ENCODE data around the gene SGCD. TPM values are rescaled to one million over a fixed set of nuclear protein-coding genes. Genes with fewer than 3 reads are reported as not detected.

SGCD gene
- total RNA-seq, 1 experiment from 2014 or later, result not detected

DNA sequence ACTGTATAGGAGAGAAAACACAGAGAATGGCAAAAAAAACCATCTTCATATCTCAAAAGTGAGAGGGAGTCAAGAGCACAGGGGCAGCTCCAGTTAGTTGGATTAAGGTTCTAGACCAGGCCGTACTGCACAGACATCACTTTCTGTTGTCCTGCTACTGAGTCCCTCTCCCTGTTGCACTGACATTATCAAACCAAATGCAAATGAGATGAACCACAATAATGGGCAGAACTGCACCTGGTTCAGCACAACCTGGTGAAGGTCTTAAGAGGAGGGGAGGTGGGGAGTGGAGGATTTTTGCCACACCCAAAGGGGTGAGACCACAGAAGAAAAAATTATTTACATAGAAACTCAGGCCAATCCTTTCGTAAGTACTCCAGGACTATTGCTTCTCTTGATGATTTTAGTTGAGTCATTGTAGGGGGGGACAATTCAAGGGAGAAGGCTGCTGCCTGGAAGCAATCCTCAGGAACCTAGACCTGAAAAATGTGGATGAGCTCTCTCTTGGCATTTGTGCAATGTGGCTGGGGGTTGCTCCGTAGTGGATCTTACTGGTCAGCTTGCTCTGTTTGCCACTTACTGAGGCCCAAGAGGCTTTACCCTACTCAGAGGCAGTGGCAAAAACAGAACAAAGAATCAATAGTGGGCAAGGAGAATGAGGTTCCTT is 428.6 kb downstream of the SGCD start:
- ChIA-PET POLR2A (no interaction called here), CTCF (no interaction called here), RAD21 (ENCODE audit: low non-redundant PET in 1 of 2, low total read pairs in 2 of 2, uncharacterized antibody in 2 of 2, unreplicated experiment in 2 of 2) (no interaction called here)
- Histone ChIP-seq H3K4me3 (replicated peaks in 1 of 2; ENCODE audit: low read depth in 1 of 2, low read length in 2 of 2) (no peak overlapping the region), H3K79me2 (ENCODE audit: insufficient read depth, low read length) (no peaks in the 10 kb centered on the region), H3K9ac (ENCODE audit: low read length) (no peak overlapping the region), H3K4me1 (ENCODE audit: control insufficient read depth in 1 of 2, insufficient read depth in 2 of 2, low read length in 2 of 2) (no peaks in the 10 kb centered on the region), H3K4me2 (ENCODE audit: low read length) (no peak overlapping the region), H3K9me3 (ENCODE audit: control insufficient read depth in 1 of 2, insufficient read depth in 1 of 2, low read depth in 1 of 2, low read length in 2 of 2) (no peaks in the 10 kb centered on the region), H3K27me3 (ENCODE audit: insufficient read depth, low read length) (no peaks in the 10 kb centered on the region), H3K9me2 (ENCODE audit: insufficient read depth) (no peaks in the 10 kb centered on the region), H2AFZ (ENCODE audit: low read depth, low read length, poor library complexity, severe bottlenecking) (no peak overlapping the region), H3K27ac (ENCODE audit: low read depth, low read length) (no peak overlapping the region), H4K20me1 (ENCODE audit: insufficient read depth) (no peaks in the 10 kb centered on the region), H3K36me3 (ENCODE audit: control insufficient read depth in 1 of 2, insufficient read depth in 2 of 2, low read length in 2 of 2) (no peaks in the 10 kb centered on the region)
- intact Hi-C loops (cut with micrococcal nuclease), result no loop called here
- TF ChIP-seq, protein P1, sequence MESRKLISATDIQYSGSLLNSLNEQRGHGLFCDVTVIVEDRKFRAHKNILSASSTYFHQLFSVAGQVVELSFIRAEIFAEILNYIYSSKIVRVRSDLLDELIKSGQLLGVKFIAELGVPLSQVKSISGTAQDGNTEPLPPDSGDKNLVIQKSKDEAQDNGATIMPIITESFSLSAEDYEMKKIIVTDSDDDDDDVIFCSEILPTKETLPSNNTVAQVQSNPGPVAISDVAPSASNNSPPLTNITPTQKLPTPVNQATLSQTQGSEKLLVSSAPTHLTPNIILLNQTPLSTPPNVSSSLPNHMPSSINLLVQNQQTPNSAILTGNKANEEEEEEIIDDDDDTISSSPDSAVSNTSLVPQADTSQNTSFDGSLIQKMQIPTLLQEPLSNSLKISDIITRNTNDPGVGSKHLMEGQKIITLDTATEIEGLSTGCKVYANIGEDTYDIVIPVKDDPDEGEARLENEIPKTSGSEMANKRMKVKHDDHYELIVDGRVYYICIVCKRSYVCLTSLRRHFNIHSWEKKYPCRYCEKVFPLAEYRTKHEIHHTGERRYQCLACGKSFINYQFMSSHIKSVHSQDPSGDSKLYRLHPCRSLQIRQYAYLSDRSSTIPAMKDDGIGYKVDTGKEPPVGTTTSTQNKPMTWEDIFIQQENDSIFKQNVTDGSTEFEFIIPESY (IDR thresholded peaks at IDR 0.05; ENCODE audit: extremely low read depth, insufficient replicate concordance, low read length), result no peak
- no peak for TF ChIP-seq ZNF274 (IDR thresholded peaks at IDR 0.05; ENCODE audit: low read depth, low read length)
- TF ChIP-seq FOSL1 (IDR thresholded peaks at IDR 0.05; ENCODE audit: low read depth), result no peak
- TF ChIP-seq RAD21 (IDR thresholded peaks at IDR 0.05; ENCODE audit: low read depth), result no peak
- no TSS peak for BruUV-seq (replicated peaks)
- no peak for ATAC-seq
- no peak for DNase-seq (ENCODE audit: low read depth, low spot score)

DNA sequence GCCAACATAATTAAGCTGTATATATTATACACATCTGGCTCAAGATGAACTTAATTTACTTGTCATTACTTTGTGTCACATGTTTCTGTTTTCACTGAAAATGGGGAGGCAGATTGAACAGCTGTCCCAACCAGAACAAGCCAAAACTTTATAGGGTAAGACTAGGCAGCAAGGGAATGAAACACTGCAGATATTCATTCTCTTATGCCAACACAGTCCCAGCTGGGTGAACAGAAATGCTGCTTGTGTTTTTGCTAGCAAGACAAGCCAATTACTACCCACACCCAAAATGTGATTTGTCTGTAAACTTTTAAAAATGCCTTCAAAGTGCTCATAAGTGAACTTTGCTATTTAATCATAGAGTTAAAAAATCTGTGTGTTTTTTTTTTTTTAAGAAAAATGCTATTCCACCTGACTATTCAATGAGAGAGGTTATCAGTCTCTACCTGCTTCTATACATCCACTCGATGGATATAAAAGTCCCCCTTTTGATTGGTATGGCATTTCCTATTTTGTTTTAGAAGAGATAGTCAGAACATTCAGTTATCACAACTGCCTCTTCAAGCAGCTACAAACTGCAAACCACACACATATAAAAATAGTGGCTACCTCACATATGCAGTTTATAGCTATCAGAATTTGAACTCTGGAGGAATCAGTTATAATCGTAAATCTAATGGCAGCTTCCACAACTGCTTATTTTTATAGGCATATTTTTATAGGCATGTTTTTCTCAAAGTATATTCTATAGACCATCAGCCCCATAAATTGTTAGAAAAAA is 431.2 kb downstream of the SGCD start:
- RAD21 ChIA-PET (ENCODE audit: low non-redundant PET in 1 of 2, low total read pairs in 2 of 2, uncharacterized antibody in 2 of 2, unreplicated experiment in 2 of 2), result no interaction called here
- POLR2A ChIA-PET, result no interaction called here
- no peaks in the 10 kb centered on the region for H3K36me3 ChIP-seq (ENCODE audit: control insufficient read depth in 1 of 2, insufficient read depth in 2 of 2, low read length in 2 of 2)
- TF ChIP-seq POLR2AphosphoS5 (IDR thresholded peaks at IDR 0.05; ENCODE audit: low read depth, low read length) (no peak), CBX3 (IDR thresholded peaks at IDR 0.05; ENCODE audit: low read depth) (no peak), EZH2 (IDR thresholded peaks at IDR 0.05) (no peak), ZNF274 (IDR thresholded peaks at IDR 0.05; ENCODE audit: low read depth, low read length) (no peak), SP1 (IDR thresholded peaks at IDR 0.05; ENCODE audit: low read depth) (no peak)
- TF ChIP-seq, protein P2, sequence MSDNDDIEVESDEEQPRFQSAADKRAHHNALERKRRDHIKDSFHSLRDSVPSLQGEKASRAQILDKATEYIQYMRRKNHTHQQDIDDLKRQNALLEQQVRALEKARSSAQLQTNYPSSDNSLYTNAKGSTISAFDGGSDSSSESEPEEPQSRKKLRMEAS (IDR thresholded peaks at IDR 0.05), result no peak
- TF ChIP-seq, protein P3, sequence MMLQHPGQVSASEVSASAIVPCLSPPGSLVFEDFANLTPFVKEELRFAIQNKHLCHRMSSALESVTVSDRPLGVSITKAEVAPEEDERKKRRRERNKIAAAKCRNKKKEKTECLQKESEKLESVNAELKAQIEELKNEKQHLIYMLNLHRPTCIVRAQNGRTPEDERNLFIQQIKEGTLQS (IDR thresholded peaks at IDR 0.05), result no peak
- TF ChIP-seq, protein P4, sequence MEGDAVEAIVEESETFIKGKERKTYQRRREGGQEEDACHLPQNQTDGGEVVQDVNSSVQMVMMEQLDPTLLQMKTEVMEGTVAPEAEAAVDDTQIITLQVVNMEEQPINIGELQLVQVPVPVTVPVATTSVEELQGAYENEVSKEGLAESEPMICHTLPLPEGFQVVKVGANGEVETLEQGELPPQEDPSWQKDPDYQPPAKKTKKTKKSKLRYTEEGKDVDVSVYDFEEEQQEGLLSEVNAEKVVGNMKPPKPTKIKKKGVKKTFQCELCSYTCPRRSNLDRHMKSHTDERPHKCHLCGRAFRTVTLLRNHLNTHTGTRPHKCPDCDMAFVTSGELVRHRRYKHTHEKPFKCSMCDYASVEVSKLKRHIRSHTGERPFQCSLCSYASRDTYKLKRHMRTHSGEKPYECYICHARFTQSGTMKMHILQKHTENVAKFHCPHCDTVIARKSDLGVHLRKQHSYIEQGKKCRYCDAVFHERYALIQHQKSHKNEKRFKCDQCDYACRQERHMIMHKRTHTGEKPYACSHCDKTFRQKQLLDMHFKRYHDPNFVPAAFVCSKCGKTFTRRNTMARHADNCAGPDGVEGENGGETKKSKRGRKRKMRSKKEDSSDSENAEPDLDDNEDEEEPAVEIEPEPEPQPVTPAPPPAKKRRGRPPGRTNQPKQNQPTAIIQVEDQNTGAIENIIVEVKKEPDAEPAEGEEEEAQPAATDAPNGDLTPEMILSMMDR (IDR thresholded peaks at IDR 0.05 in 2 of 3, conservative IDR thresholded peaks at IDR 0.05 in 1 of 3; ENCODE audit: borderline replicate concordance in 1 of 3, insufficient read depth in 1 of 3, low read depth in 2 of 3, low read length in 2 of 3), result no peak
- TF ChIP-seq, protein P1 (IDR thresholded peaks at IDR 0.05; ENCODE audit: extremely low read depth, insufficient replicate concordance, low read length), result no peak

More for the DNA sequence above, 431.2 kb downstream of the SGCD start:
- intact Hi-C loops (cut with micrococcal nuclease), result no loop called here
- CTCF ChIA-PET, result no interaction called here
- Histone ChIP-seq H4K20me1 (ENCODE audit: insufficient read depth) (no peaks in the 10 kb centered on the region), H2AFZ (ENCODE audit: low read depth, low read length, poor library complexity, severe bottlenecking) (no peak overlapping the region), H3K9ac (ENCODE audit: low read length) (no peak overlapping the region), H3K9me3 (ENCODE audit: control insufficient read depth in 1 of 2, insufficient read depth in 1 of 2, low read depth in 1 of 2, low read length in 2 of 2) (no peaks in the 10 kb centered on the region), H3K9me2 (ENCODE audit: insufficient read depth) (no peaks in the 10 kb centered on the region), H3K4me3 (replicated peaks in 1 of 2; ENCODE audit: low read depth in 1 of 2, low read length in 2 of 2) (no peak overlapping the region), H3K27me3 (ENCODE audit: insufficient read depth, low read length) (no peaks in the 10 kb centered on the region), H3K27ac (ENCODE audit: low read depth, low read length) (no peak overlapping the region), H3K79me2 (ENCODE audit: insufficient read depth, low read length) (no peaks in the 10 kb centered on the region), H3K4me1 (ENCODE audit: control insufficient read depth in 1 of 2, insufficient read depth in 2 of 2, low read length in 2 of 2) (no peaks in the 10 kb centered on the region), H3K4me2 (ENCODE audit: low read length) (no peak overlapping the region)
- DNase-seq (ENCODE audit: low read depth, low spot score) (no peak), ATAC-seq (no peak)
- no TSS peak for BruUV-seq (replicated peaks)

Measured in HCT116 (cell line).